H9 (cell line): ENCODE data around the gene SLC39A12. TPM values are rescaled to one million over a fixed set of nuclear protein-coding genes. Genes with fewer than 3 reads are reported as not detected.

Experiments used
- DNase-seq: peaks from one replicate; pipeline ENCODE4 v3.0.0-alpha.2; 2017
- H2AFZ ChIP-seq: one replicate; pipeline ENCODE4 v1.6.1; 2013; ENCODE audit warnings: mild to moderate bottlenecking, low read length, control low read depth, moderate library complexity
- H2AK5ac ChIP-seq: 2 replicates; pipeline ENCODE4 v1.6.1; 2013; ENCODE audit warnings: low read length, control low read depth, mixed read lengths; ENCODE audit not compliant: insufficient read length
- H2BK120ac ChIP-seq: one replicate; pipeline ENCODE4 v1.6.1; 2013; ENCODE audit warnings: low read depth, mild to moderate bottlenecking, low read length, control low read depth, inconsistent platforms; ENCODE audit not compliant: poor library complexity, severe bottlenecking
- H2BK12ac ChIP-seq: 2 replicates; pipeline ENCODE4 v1.6.1; 2013; ENCODE audit warnings: low read length, control low read depth, mixed read lengths, low read depth; ENCODE audit not compliant: insufficient read length
- H2BK15ac ChIP-seq: 2 replicates; pipeline ENCODE4 v1.6.1; 2013; ENCODE audit warnings: low read depth, low read length, control low read depth
- H2BK20ac ChIP-seq: one replicate; pipeline ENCODE4 v1.6.1; 2013; ENCODE audit warnings: low read depth, mild to moderate bottlenecking, low read length, control low read depth, inconsistent platforms; ENCODE audit not compliant: poor library complexity, severe bottlenecking
- H2BK5ac ChIP-seq: 2 replicates; pipeline ENCODE4 v1.6.1; 2013; ENCODE audit warnings: low read length, control low read depth, mixed read lengths; ENCODE audit not compliant: insufficient read length
- H3K14ac ChIP-seq: 2 replicates; pipeline ENCODE4 v1.6.1; 2013; ENCODE audit warnings: low read length, control low read depth; ENCODE audit not compliant: insufficient read depth
- H3K18ac ChIP-seq: 2 replicates; pipeline ENCODE4 v1.6.1; 2013; ENCODE audit warnings: low read depth, mild to moderate bottlenecking, mixed read lengths, low read length, control low read depth; ENCODE audit not compliant: insufficient read length
- H3K23ac ChIP-seq: 2 replicates; pipeline ENCODE4 v1.6.1; 2013; ENCODE audit warnings: low read length, control low read depth, mixed read lengths, low read depth; ENCODE audit not compliant: insufficient read length
- H3K23me2 ChIP-seq: 2 replicates; pipeline ENCODE4 v1.6.1; 2013; ENCODE audit warnings: low read depth, mild to moderate bottlenecking, mixed read lengths, low read length, control low read depth; ENCODE audit not compliant: insufficient read length, poor library complexity, severe bottlenecking
- H3K27ac ChIP-seq: 2 replicates; pipeline ENCODE4 v1.5.1; 2013; ENCODE audit warnings: low read length, control low read depth, mixed read lengths, low read depth; ENCODE audit not compliant: insufficient read length
- H3K27me3 ChIP-seq: 2 replicates; pipeline ENCODE4 v1.6.1; 2013; ENCODE audit warnings: low read length, control low read depth, inconsistent platforms; ENCODE audit not compliant: insufficient read depth
- H3K4ac ChIP-seq: 2 replicates; pipeline ENCODE4 v1.6.1; 2013; ENCODE audit warnings: low read depth, mild to moderate bottlenecking, control low read depth, inconsistent platforms, low read length, moderate library complexity
- H3K4me1 ChIP-seq: 2 replicates; pipeline ENCODE4 v1.6.1; 2013; ENCODE audit warnings: low read length, control low read depth, inconsistent platforms; ENCODE audit not compliant: insufficient read depth
- H3K4me2 ChIP-seq: 2 replicates; pipeline ENCODE4 v1.6.1; 2013; ENCODE audit warnings: low read length, control low read depth, mixed read lengths; ENCODE audit not compliant: insufficient read length, insufficient read depth
- H3K56ac ChIP-seq: 2 replicates; pipeline ENCODE4 v1.6.1; 2013; ENCODE audit warnings: low read depth, mild to moderate bottlenecking, mixed read lengths, low read length, control low read depth; ENCODE audit not compliant: insufficient read length
- H3K79me1 ChIP-seq: 2 replicates; pipeline ENCODE4 v1.6.1; 2013; ENCODE audit warnings: low read depth, mild to moderate bottlenecking, moderate library complexity, low read length, control low read depth, inconsistent platforms; ENCODE audit not compliant: insufficient read depth, poor library complexity, severe bottlenecking
- H3K79me2 ChIP-seq: 2 replicates; pipeline ENCODE4 v1.6.1; 2013; ENCODE audit warnings: low read length, control low read depth, inconsistent platforms; ENCODE audit not compliant: insufficient read depth
- H3K9ac ChIP-seq: 2 replicates; pipeline ENCODE4 v1.6.1; 2013; ENCODE audit warnings: low read length, control low read depth, mixed read lengths; ENCODE audit not compliant: insufficient read length; ENCODE audit errors: extremely low read depth
- H3K9me3 ChIP-seq: one replicate; pipeline ENCODE4 v1.6.1; 2013; ENCODE audit warnings: low read depth, low read length, inconsistent platforms; ENCODE audit not compliant: control insufficient read depth
- H3T11ph ChIP-seq: one replicate; pipeline ENCODE4 v1.6.1; 2013; ENCODE audit warnings: mild to moderate bottlenecking, low read length, control low read depth, inconsistent platforms
- H4K20me1 ChIP-seq: one replicate; pipeline ENCODE4 v1.6.1; 2013; ENCODE audit not compliant: control insufficient read depth, insufficient read length, insufficient read depth
- H4K5ac ChIP-seq: 2 replicates; pipeline ENCODE4 v1.6.1; 2013; ENCODE audit warnings: low read depth, mild to moderate bottlenecking, mixed read lengths, low read length, control low read depth; ENCODE audit not compliant: insufficient read length
- H4K8ac ChIP-seq: replicated peaks from 2 replicates; pipeline ENCODE4 v1.6.1; 2013; ENCODE audit warnings: low read length, control low read depth, mixed read lengths, low read depth; ENCODE audit not compliant: insufficient read length
- H4K91ac ChIP-seq: 2 replicates; pipeline ENCODE4 v1.6.1; 2013; ENCODE audit warnings: low read depth, mild to moderate bottlenecking, moderate library complexity, mixed read lengths, low read length, control low read depth; ENCODE audit not compliant: insufficient read length
- H3K27ac Mint-ChIP-seq, 3 experiments: 2 replicates in 2 of 3; 3 replicates in 1 of 3; pipeline ENCODE4 v1.8.0; 2020 to 2021; ENCODE audit warnings: mixed read lengths in 3 of 3, mild to moderate bottlenecking in 1 of 3, moderate library complexity in 1 of 3
- H3K27me3 Mint-ChIP-seq: 2 replicates; pipeline ENCODE4 v1.8.0; 2021; ENCODE audit warnings: low read depth, mild to moderate bottlenecking, moderate library complexity, mixed read lengths
- H3K36me3 Mint-ChIP-seq, 3 experiments: 2 replicates in 2 of 3; 3 replicates in 1 of 3; pipeline ENCODE4 v1.8.0; 2020 to 2021; ENCODE audit warnings: low read depth in 3 of 3, mixed read lengths in 3 of 3; ENCODE audit not compliant: insufficient read depth in 1 of 3
- H3K4me1 Mint-ChIP-seq, 2 experiments: 2 replicates each; pipeline ENCODE4 v1.8.0; 2020; ENCODE audit warnings: mixed read lengths in 2 of 2
- H3K4me3 Mint-ChIP-seq, 2 experiments: 2 replicates in 1 of 2; 3 replicates in 1 of 2; pipeline ENCODE4 v1.8.0; 2020 to 2021; ENCODE audit warnings: mild to moderate bottlenecking in 2 of 2, mixed read lengths in 2 of 2, moderate library complexity in 1 of 2
- H3K9me3 Mint-ChIP-seq, 2 experiments: 2 replicates in 1 of 2; 3 replicates in 1 of 2; pipeline ENCODE4 v1.8.0; 2020; ENCODE audit warnings: mild to moderate bottlenecking in 2 of 2, mixed read lengths in 2 of 2, moderate library complexity in 1 of 2
- CTCF ChIP-seq: fragments of 200-600 bp; sonication (generic); conservative IDR thresholded peaks from 3 replicates; pipeline ENCODE4 v1.8.0; 2021; ENCODE audit warnings: antibody characterized with exemption, mild to moderate bottlenecking
- WGBS: extraction: QIAGEN DNeasy Blood & Tissue Kit; methylation state at CpG from one replicate; pipeline ENCODE4 v1.1.7; 2013; ENCODE audit warnings: missing lambda C conversion rate, low lambda C conversion rate, mixed read lengths; ENCODE audit not compliant: insufficient read length; ENCODE audit errors: extremely low coverage; 5-methylcytosine and 5-hydroxymethylcytosine counted together
- total RNA-seq: library from RNA; stranded (reverse); gene quantifications from 2 replicates; pipeline ENCODE4 v1.2.1, GENCODE V29; 2021

Gene SLC39A12
- total RNA-seq, 1 experiment from 2014 or later: not detected

DNA sequence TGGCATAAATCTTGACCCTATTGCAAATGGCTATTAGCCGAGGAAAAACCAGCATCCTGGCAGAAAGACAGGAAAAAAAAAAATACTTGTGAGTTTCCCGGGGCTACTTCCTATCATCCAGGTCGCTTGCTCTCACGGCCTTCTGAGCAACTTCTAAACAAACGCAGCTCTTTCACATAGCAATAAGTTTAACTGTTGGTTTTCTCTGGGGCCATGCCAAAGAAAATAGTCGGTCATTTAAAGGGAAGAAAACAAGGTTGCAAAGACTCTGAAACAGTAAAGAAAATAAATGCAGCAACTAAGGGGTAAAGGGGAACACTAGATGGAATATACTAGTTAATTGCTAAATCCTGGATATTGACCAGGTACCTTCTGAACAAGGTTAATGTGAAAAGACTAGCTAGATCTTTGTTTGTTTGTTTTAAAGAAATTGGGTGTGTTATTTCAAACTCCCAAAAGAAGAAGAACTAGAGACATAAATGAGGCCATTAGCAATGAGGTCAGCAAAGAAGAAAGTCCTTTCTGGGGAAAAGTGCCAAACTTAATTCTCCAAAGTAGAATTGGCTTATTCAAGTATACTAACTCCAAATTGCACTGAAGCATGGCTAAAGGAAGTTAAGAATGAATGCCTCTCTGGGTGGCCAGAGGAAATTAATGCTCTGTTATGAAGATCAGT is 54.2 kb downstream of the SLC39A12 start:
- Mint-ChIP-seq H3K9me3 (no peaks in the 10 kb centered on the region), H3K27ac (peak overlapping the region in 1 of 3 experiments; percentile 88; a peak in 3 of 7 replicates), H3K4me1 (peaks cover 19 to 26% of the 10 kb centered on the region in 2 experiments), H3K27me3 (peaks cover 2% of the 10 kb centered on the region; the same call in 1 of the 2 replicates), H3K36me3 (no peaks in the 10 kb centered on the region), H3K4me3 (no peak overlapping the region)
- Histone ChIP-seq H3K23ac (no peak overlapping the region), H2AK5ac (no peak overlapping the region), H3K9ac (no peak overlapping the region), H2BK15ac (no peak overlapping the region), H3K27ac (no peak overlapping the region), H4K20me1 (no peaks in the 10 kb centered on the region), H3K79me1 (no peaks in the 10 kb centered on the region), H2BK5ac (no peak overlapping the region), H3K4me1 (peaks cover 4% of the 10 kb centered on the region; the same call in 1 of the 2 replicates), H3K9me3 (no peaks in the 10 kb centered on the region), H2AFZ (peak overlapping the region; percentile 49), H4K5ac (no peak overlapping the region), H2BK20ac (no peak overlapping the region), H3T11ph (no peak overlapping the region), H3K79me2 (no peaks in the 10 kb centered on the region), H3K27me3 (no peaks in the 10 kb centered on the region), H3K4ac (no peak overlapping the region), H3K18ac (no peak overlapping the region), H2BK120ac (no peak overlapping the region), H3K14ac (no peak overlapping the region), H4K91ac (no peak overlapping the region), H3K56ac (no peak overlapping the region), H3K4me2 (no peak overlapping the region), H2BK12ac (no peak overlapping the region), H3K23me2 (no peaks in the 10 kb centered on the region), H4K8ac (no peak overlapping the region)
- DNase-seq: no peak
- no CpG with 5 or more reads among the region's 6 CpGs for WGBS
- TF ChIP-seq CTCF: no peak
